Heart left ventricle (tissue), 16 donors: ENCODE measurements around the gene IGFBP6. TPM values are rescaled to one million over a fixed set of nuclear protein-coding genes. Genes with fewer than 3 reads are reported as not detected.

ENCODE experiments used
- ATAC-seq, 4 donors: fragments of 200-7000 bp; cut with Tn5 transposase; one replicate each; pipeline ENCODE4 v1.9.1; 2020 to 2022; ENCODE audit warnings: moderate library complexity in 4 of 4, mild to moderate bottlenecking in 3 of 4, moderate number of reproducible peaks in 1 of 4
- DNase-seq, 5 donors: peaks; one replicate each; pipeline ENCODE4 v3.0.0-alpha.2; 2020
- H3K27ac ChIP-seq, 12 donors: fragments of 200-600 bp; sonication (generic) in 4 of 12; one replicate each; pipeline versions ENCODE4 v1.5.0 to v1.8.0; 2016 to 2022; ENCODE audit warnings: mild to moderate bottlenecking in 2 of 12
- H3K27me3 ChIP-seq, 9 donors: fragments of 200-600 bp; sonication (generic) in 2 of 9; one replicate each; pipeline versions ENCODE4 v1.5.1 to v1.8.0; 2016 to 2022; ENCODE audit warnings: mild to moderate bottlenecking in 3 of 9
- H3K36me3 ChIP-seq, 9 donors: fragments of 200-600 bp; sonication (generic) in 2 of 9; one replicate each; pipeline versions ENCODE4 v1.5.0 to v1.8.0; 2018 to 2022; ENCODE audit warnings: mild to moderate bottlenecking in 2 of 9
- H3K4me1 ChIP-seq, 12 donors: fragments of 200-600 bp; sonication (generic) in 4 of 12; one replicate each; pipeline versions ENCODE4 v1.5.0 to v1.8.0; 2016 to 2022; ENCODE audit warnings: mild to moderate bottlenecking in 3 of 12
- H3K4me3 ChIP-seq, 12 donors: fragments of 200-600 bp; sonication (generic) in 4 of 12; one replicate each; pipeline versions ENCODE4 v1.5.0 to v1.8.0; 2017 to 2022; ENCODE audit warnings: mild to moderate bottlenecking in 9 of 12, moderate library complexity in 4 of 12
- H3K9me3 ChIP-seq, 12 donors: fragments of 200-600 bp; sonication (generic) in 4 of 12; one replicate each; pipeline versions ENCODE4 v1.5.0 to v1.8.0; 2016 to 2022; ENCODE audit warnings: mild to moderate bottlenecking in 1 of 12
- POLR2A ChIP-seq, 2 donors: fragments of 450-650 bp; IDR thresholded peaks; one replicate each; pipeline ENCODE4 v1.6.1; 2017; ENCODE audit warnings: antibody characterized with exemption in 2 of 2, mild to moderate bottlenecking in 2 of 2, moderate library complexity in 2 of 2
- WGBS, 4 donors: extraction: QIAGEN DNeasy Blood & Tissue Kit in 2 of 4; methylation state at CpG; one replicate each; pipeline versions ENCODE4 v1.1.5 to v1.1.7; 2013 to 2018; 5-methylcytosine and 5-hydroxymethylcytosine counted together
- intact Hi-C, 10 donors: fragments of 100-400 bp; cut with DNase I; formaldehyde crosslinking; loops; one replicate each; pipeline versions ENCODE4 v1.11.1 to v1.14.2; 2022
- polyA plus RNA-seq, 2 donors: library from polyadenylated mRNA; stranded (reverse); fragments of 200-250 nt; gene quantifications; one replicate each; pipeline ENCODE4 v1.2.3, GENCODE V29; 2013
- total RNA-seq, 9 donors: library from RNA; depleted of rRNA in 2 of 9; stranded (reverse); fragments of >200 nt in 2 of 9; fragmentation: NEBNext Ultra II Directional in 3 of 9; extraction: Animal tissue kit (Norgen Biotek cat#: 25700) in 3 of 9; gene quantifications; one replicate each; pipeline versions ENCODE4 v1.1.0 to v1.2.4, GENCODE V29; 2016 to 2023
- TF ChIP-seq, protein P1 (sequence below), 12 donors: fragments of 200-600 bp; sonication (generic) in 4 of 12; IDR thresholded peaks; one replicate each; pipeline versions ENCODE4 v1.5.0 to v1.8.0; 2018 to 2022; ENCODE audit warnings: antibody characterized with exemption in 12 of 12, mild to moderate bottlenecking in 5 of 12
- donor health status: ischemic (EF 13 %, LVEDD 7.1; RV severe dilation, severe dysfunction).
- donor health status: healthy with polysubstance abuse.
- donor health status: DM: no; HTN: yes; CAD: no.
- donor health status: DM: no; HTN: no; CAD: no.
- donor health status: ischemic (EF 25% LVEDD 6.9; RV normal size, moderate dysfunction).
- donor health status: ischemic (EF 25% LVEDD 5.7; RV mildly dilated, moderate dysfunction).
- donor health status: healthy.
- donor health status: DM: yes; HTN: yes; CAD: no.
- donor health status: ischemic (EF 35%, LVEDD 5.7; RV mildly dilated, moderate dysfunction).
- donor health status: nonischemic (EF 11% LVEDD 7.7; RV severe dilation, severe dysfunction).
- donor health status: DM: yes; HTN: yes; CAD: no.
- donor health status: PGD.
- donor health status: ischemic (EF 29% LVEDD 5.4; RV normal size, mild dysfunction).
- donor health status: nonischemic (EF 23%, LVEDD 6.1; RV moderate dilation, normal function).

Gene IGFBP6
- total and polyA plus RNA-seq, 11 donors, result 18.3 to 132 (median 42.6) TPM

DNA sequence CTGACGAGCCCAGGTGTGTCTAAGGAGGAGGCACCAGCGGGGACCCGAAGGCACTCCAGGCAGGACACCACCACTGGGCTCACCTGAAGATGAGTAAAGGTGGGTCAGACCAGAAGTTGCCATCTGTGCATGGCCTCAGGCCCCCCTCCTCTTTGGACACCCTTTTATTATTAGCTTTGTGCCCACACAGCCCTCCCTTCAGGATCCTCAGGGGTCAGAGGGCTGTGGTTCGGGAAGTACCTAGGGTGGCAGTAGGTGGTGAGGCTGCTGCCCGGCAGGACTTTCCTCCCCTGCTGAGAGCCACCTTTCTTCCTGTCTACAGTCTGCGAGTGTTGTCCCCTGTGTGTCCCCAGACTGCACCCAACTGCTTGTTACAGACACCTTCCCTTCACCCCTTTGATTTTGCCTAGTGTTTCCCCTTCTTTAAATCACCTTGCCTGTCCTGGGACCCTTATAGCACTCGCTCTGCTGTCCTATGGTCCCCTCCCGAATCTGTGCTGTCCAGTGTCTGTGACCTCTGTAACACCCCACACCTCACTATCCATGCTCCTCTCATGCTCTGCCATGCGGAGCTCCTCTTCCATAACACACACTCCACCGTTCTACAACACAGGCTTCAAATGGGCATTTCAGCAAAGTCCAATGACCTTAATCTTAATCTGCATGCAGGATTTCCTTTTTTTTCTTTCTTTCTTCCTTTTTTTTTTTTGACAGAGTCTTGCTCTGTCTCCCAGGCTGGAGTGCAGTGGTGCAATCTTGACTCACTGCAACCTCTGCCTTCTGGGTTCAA, 31.5 kb downstream of the IGFBP6 start:
- intact Hi-C loops, result no loop called here
- WGBS, 4 donors, result 79 to 84% (median 82%) methylated on average over 9 to 10 of the region's 10 CpGs
- ATAC-seq, result peak in 1 of 4 donors; percentile 34

DNA sequence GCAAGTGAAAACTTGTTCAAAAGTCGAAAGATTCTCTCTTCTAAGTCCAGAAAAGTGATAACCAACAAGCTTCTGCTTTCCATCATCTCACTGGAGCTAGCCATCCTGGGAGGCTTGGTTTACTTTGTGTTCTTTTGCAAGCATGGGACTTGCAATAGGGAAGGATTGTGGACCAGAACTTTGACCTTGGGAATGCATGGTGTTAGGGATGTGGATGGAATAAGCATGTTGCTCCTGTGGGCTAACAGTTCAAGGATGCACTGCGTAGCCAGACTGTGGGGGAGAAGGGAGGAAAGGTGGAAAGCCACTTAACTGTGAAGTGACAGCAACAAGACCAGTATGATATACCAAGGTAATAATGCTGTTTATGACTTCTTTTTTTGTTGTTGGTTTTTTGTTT, 34.4 kb downstream of the IGFBP6 start:
- Histone ChIP-seq H3K36me3 (no peaks in the 10 kb centered on the region), H3K27ac (no peak overlapping the region), H3K9me3 (peaks cover 0 to 8% (median under 1%) of the 10 kb centered on the region in 12 donors), H3K4me1 (no peaks in the 10 kb centered on the region), H3K27me3 (no peaks in the 10 kb centered on the region), H3K4me3 (no peak overlapping the region)
- DNase-seq (no peak), ATAC-seq (no peak)
- TF ChIP-seq, protein P1, sequence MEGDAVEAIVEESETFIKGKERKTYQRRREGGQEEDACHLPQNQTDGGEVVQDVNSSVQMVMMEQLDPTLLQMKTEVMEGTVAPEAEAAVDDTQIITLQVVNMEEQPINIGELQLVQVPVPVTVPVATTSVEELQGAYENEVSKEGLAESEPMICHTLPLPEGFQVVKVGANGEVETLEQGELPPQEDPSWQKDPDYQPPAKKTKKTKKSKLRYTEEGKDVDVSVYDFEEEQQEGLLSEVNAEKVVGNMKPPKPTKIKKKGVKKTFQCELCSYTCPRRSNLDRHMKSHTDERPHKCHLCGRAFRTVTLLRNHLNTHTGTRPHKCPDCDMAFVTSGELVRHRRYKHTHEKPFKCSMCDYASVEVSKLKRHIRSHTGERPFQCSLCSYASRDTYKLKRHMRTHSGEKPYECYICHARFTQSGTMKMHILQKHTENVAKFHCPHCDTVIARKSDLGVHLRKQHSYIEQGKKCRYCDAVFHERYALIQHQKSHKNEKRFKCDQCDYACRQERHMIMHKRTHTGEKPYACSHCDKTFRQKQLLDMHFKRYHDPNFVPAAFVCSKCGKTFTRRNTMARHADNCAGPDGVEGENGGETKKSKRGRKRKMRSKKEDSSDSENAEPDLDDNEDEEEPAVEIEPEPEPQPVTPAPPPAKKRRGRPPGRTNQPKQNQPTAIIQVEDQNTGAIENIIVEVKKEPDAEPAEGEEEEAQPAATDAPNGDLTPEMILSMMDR (IDR thresholded peaks at IDR 0.05), result no peak
- TF ChIP-seq POLR2A (IDR thresholded peaks at IDR 0.05), result no peak
- WGBS, 4 donors, result 79 to 91% (median 87%) methylated on average over 2 of the region's 2 CpGs
- intact Hi-C loops, result no loop called here

More for the DNA sequence above, 31.5 kb downstream of the IGFBP6 start:
- H3K4me1 ChIP-seq, result no peaks in the 10 kb centered on the region
- no peak overlapping the region for H3K27ac ChIP-seq
- no peaks in the 10 kb centered on the region for H3K9me3 ChIP-seq
- H3K4me3 ChIP-seq, result no peak overlapping the region
- DNase-seq, result peak in 1 of 5 donors; percentile 11
- TF ChIP-seq POLR2A (IDR thresholded peaks at IDR 0.05), result no peak
- TF ChIP-seq, protein P1 (IDR thresholded peaks at IDR 0.05), result no peak
- H3K27me3 ChIP-seq, result no peaks in the 10 kb centered on the region
- H3K36me3 ChIP-seq, result no peaks in the 10 kb centered on the region

DNA sequence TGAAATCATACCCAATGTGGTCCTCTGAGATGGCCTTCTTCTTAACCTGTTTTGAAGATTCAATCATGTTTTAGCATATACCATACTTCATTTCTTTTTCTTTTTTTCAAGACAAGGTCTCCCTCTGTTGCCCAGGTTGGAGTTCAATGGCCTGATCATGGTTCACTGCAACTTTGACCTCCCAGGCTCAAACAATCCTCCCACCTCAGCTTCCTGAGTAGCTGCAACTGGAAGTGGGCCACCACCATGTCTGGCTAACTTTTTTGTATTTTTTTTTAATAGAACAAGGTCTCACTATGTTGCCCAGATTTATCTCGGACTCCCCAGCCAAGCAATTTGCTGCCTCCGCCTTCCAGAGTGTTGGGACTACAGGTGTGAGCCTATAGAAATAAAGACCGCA, 36.3 kb downstream of the IGFBP6 start:
- intact Hi-C loops, result no loop called here
- no peaks in the 10 kb centered on the region for H3K27me3 ChIP-seq
- no peak overlapping the region for H3K27ac ChIP-seq
- no peak for ATAC-seq
- TF ChIP-seq, protein P1 (IDR thresholded peaks at IDR 0.05), result no peak
- TF ChIP-seq POLR2A (IDR thresholded peaks at IDR 0.05), result no peak
- no peaks in the 10 kb centered on the region for H3K4me1 ChIP-seq
- no peak overlapping the region for H3K4me3 ChIP-seq
- no peaks in the 10 kb centered on the region for H3K36me3 ChIP-seq
- DNase-seq, result peak in 1 of 5 donors; percentile 3
- H3K9me3 ChIP-seq, result peaks cover 0 to 16% (median 3%) of the 10 kb centered on the region in 12 donors
- WGBS, 4 donors, result 88 to 94% (median 93%) methylated on average over 3 of the region's 3 CpGs

DNA sequence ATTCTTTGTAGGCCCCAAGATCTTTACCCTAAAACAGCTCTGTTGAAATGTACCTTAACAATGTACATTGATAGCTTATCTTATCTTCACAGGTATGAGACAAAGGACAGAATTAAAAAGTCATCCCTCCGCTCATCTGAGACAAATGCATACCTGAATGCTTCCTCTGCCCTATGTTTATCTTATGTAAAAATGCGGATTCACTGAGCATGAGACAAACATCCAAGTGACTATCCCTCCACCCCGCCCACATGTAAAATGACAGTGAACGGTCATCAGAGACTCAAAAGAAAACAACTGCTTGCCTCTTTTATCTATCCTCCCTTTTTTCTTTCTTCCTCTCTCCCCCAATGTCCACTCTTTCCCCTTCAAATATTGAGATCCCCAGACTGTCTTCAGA, 45.9 kb downstream of the IGFBP6 start:
- no peak for DNase-seq
- intact Hi-C loops, result no loop called here
- H3K4me3 ChIP-seq, result no peak overlapping the region
- no peaks in the 10 kb centered on the region for H3K36me3 ChIP-seq
- H3K9me3 ChIP-seq, result peaks cover 0 to 5% (median 0%) of the 10 kb centered on the region in 12 donors
- TF ChIP-seq, protein P1 (IDR thresholded peaks at IDR 0.05), result no peak
- TF ChIP-seq POLR2A (IDR thresholded peaks at IDR 0.05), result no peak
- no peak overlapping the region for H3K27ac ChIP-seq
- no peak for ATAC-seq
- no peaks in the 10 kb centered on the region for H3K4me1 ChIP-seq
- no peaks in the 10 kb centered on the region for H3K27me3 ChIP-seq
- 81 to 87% (median 84%) methylated on average over 4 of the region's 4 CpGs for WGBS, 4 donors
